H9 (cell line): ENCODE measurements around the gene GPR176. TPM values are rescaled to one million over a fixed set of nuclear protein-coding genes. Genes with fewer than 3 reads are reported as not detected.

Source experiments
- DNase-seq: peaks from one replicate; pipeline ENCODE4 v3.0.0-alpha.2; 2017
- H2AFZ ChIP-seq: one replicate; pipeline ENCODE4 v1.6.1; 2013; ENCODE audit warnings: mild to moderate bottlenecking, low read length, control low read depth, moderate library complexity
- H2AK5ac ChIP-seq: 2 replicates; pipeline ENCODE4 v1.6.1; 2013; ENCODE audit warnings: low read length, control low read depth, mixed read lengths; ENCODE audit not compliant: insufficient read length
- H2BK120ac ChIP-seq: one replicate; pipeline ENCODE4 v1.6.1; 2013; ENCODE audit warnings: low read depth, mild to moderate bottlenecking, low read length, control low read depth, inconsistent platforms; ENCODE audit not compliant: poor library complexity, severe bottlenecking
- H2BK12ac ChIP-seq: 2 replicates; pipeline ENCODE4 v1.6.1; 2013; ENCODE audit warnings: low read length, control low read depth, mixed read lengths, low read depth; ENCODE audit not compliant: insufficient read length
- H2BK15ac ChIP-seq: 2 replicates; pipeline ENCODE4 v1.6.1; 2013; ENCODE audit warnings: low read depth, low read length, control low read depth
- H2BK20ac ChIP-seq: one replicate; pipeline ENCODE4 v1.6.1; 2013; ENCODE audit warnings: low read depth, mild to moderate bottlenecking, low read length, control low read depth, inconsistent platforms; ENCODE audit not compliant: poor library complexity, severe bottlenecking
- H2BK5ac ChIP-seq: 2 replicates; pipeline ENCODE4 v1.6.1; 2013; ENCODE audit warnings: low read length, control low read depth, mixed read lengths; ENCODE audit not compliant: insufficient read length
- H3K14ac ChIP-seq: 2 replicates; pipeline ENCODE4 v1.6.1; 2013; ENCODE audit warnings: low read length, control low read depth; ENCODE audit not compliant: insufficient read depth
- H3K18ac ChIP-seq: 2 replicates; pipeline ENCODE4 v1.6.1; 2013; ENCODE audit warnings: low read depth, mild to moderate bottlenecking, mixed read lengths, low read length, control low read depth; ENCODE audit not compliant: insufficient read length
- H3K23ac ChIP-seq: 2 replicates; pipeline ENCODE4 v1.6.1; 2013; ENCODE audit warnings: low read length, control low read depth, mixed read lengths, low read depth; ENCODE audit not compliant: insufficient read length
- H3K23me2 ChIP-seq: 2 replicates; pipeline ENCODE4 v1.6.1; 2013; ENCODE audit warnings: low read depth, mild to moderate bottlenecking, mixed read lengths, low read length, control low read depth; ENCODE audit not compliant: insufficient read length, poor library complexity, severe bottlenecking
- H3K27ac ChIP-seq: 2 replicates; pipeline ENCODE4 v1.5.1; 2013; ENCODE audit warnings: low read length, control low read depth, mixed read lengths, low read depth; ENCODE audit not compliant: insufficient read length
- H3K27me3 ChIP-seq: 2 replicates; pipeline ENCODE4 v1.6.1; 2013; ENCODE audit warnings: low read length, control low read depth, inconsistent platforms; ENCODE audit not compliant: insufficient read depth
- H3K4ac ChIP-seq: 2 replicates; pipeline ENCODE4 v1.6.1; 2013; ENCODE audit warnings: low read depth, mild to moderate bottlenecking, control low read depth, inconsistent platforms, low read length, moderate library complexity
- H3K4me1 ChIP-seq: 2 replicates; pipeline ENCODE4 v1.6.1; 2013; ENCODE audit warnings: low read length, control low read depth, inconsistent platforms; ENCODE audit not compliant: insufficient read depth
- H3K4me2 ChIP-seq: 2 replicates; pipeline ENCODE4 v1.6.1; 2013; ENCODE audit warnings: low read length, control low read depth, mixed read lengths; ENCODE audit not compliant: insufficient read length, insufficient read depth
- H3K56ac ChIP-seq: 2 replicates; pipeline ENCODE4 v1.6.1; 2013; ENCODE audit warnings: low read depth, mild to moderate bottlenecking, mixed read lengths, low read length, control low read depth; ENCODE audit not compliant: insufficient read length
- H3K79me1 ChIP-seq: 2 replicates; pipeline ENCODE4 v1.6.1; 2013; ENCODE audit warnings: low read depth, mild to moderate bottlenecking, moderate library complexity, low read length, control low read depth, inconsistent platforms; ENCODE audit not compliant: insufficient read depth, poor library complexity, severe bottlenecking
- H3K79me2 ChIP-seq: 2 replicates; pipeline ENCODE4 v1.6.1; 2013; ENCODE audit warnings: low read length, control low read depth, inconsistent platforms; ENCODE audit not compliant: insufficient read depth
- H3K9ac ChIP-seq: 2 replicates; pipeline ENCODE4 v1.6.1; 2013; ENCODE audit warnings: low read length, control low read depth, mixed read lengths; ENCODE audit not compliant: insufficient read length; ENCODE audit errors: extremely low read depth
- H3K9me3 ChIP-seq: one replicate; pipeline ENCODE4 v1.6.1; 2013; ENCODE audit warnings: low read depth, low read length, inconsistent platforms; ENCODE audit not compliant: control insufficient read depth
- H3T11ph ChIP-seq: one replicate; pipeline ENCODE4 v1.6.1; 2013; ENCODE audit warnings: mild to moderate bottlenecking, low read length, control low read depth, inconsistent platforms
- H4K20me1 ChIP-seq: one replicate; pipeline ENCODE4 v1.6.1; 2013; ENCODE audit not compliant: control insufficient read depth, insufficient read length, insufficient read depth
- H4K5ac ChIP-seq: 2 replicates; pipeline ENCODE4 v1.6.1; 2013; ENCODE audit warnings: low read depth, mild to moderate bottlenecking, mixed read lengths, low read length, control low read depth; ENCODE audit not compliant: insufficient read length
- H4K8ac ChIP-seq: replicated peaks from 2 replicates; pipeline ENCODE4 v1.6.1; 2013; ENCODE audit warnings: low read length, control low read depth, mixed read lengths, low read depth; ENCODE audit not compliant: insufficient read length
- H4K91ac ChIP-seq: 2 replicates; pipeline ENCODE4 v1.6.1; 2013; ENCODE audit warnings: low read depth, mild to moderate bottlenecking, moderate library complexity, mixed read lengths, low read length, control low read depth; ENCODE audit not compliant: insufficient read length
- H3K27ac Mint-ChIP-seq, 3 experiments: 2 replicates in 2 of 3; 3 replicates in 1 of 3; pipeline ENCODE4 v1.8.0; 2020 to 2021; ENCODE audit warnings: mixed read lengths in 3 of 3, mild to moderate bottlenecking in 1 of 3, moderate library complexity in 1 of 3
- H3K27me3 Mint-ChIP-seq: 2 replicates; pipeline ENCODE4 v1.8.0; 2021; ENCODE audit warnings: low read depth, mild to moderate bottlenecking, moderate library complexity, mixed read lengths
- H3K36me3 Mint-ChIP-seq, 3 experiments: 2 replicates in 2 of 3; 3 replicates in 1 of 3; pipeline ENCODE4 v1.8.0; 2020 to 2021; ENCODE audit warnings: low read depth in 3 of 3, mixed read lengths in 3 of 3; ENCODE audit not compliant: insufficient read depth in 1 of 3
- H3K4me1 Mint-ChIP-seq, 2 experiments: 2 replicates each; pipeline ENCODE4 v1.8.0; 2020; ENCODE audit warnings: mixed read lengths in 2 of 2
- H3K4me3 Mint-ChIP-seq, 2 experiments: 2 replicates in 1 of 2; 3 replicates in 1 of 2; pipeline ENCODE4 v1.8.0; 2020 to 2021; ENCODE audit warnings: mild to moderate bottlenecking in 2 of 2, mixed read lengths in 2 of 2, moderate library complexity in 1 of 2
- H3K9me3 Mint-ChIP-seq, 2 experiments: 2 replicates in 1 of 2; 3 replicates in 1 of 2; pipeline ENCODE4 v1.8.0; 2020; ENCODE audit warnings: mild to moderate bottlenecking in 2 of 2, mixed read lengths in 2 of 2, moderate library complexity in 1 of 2
- CTCF ChIP-seq: fragments of 200-600 bp; sonication (generic); conservative IDR thresholded peaks from 3 replicates; pipeline ENCODE4 v1.8.0; 2021; ENCODE audit warnings: antibody characterized with exemption, mild to moderate bottlenecking
- WGBS: extraction: QIAGEN DNeasy Blood & Tissue Kit; methylation state at CpG from one replicate; pipeline ENCODE4 v1.1.7; 2013; ENCODE audit warnings: missing lambda C conversion rate, low lambda C conversion rate, mixed read lengths; ENCODE audit not compliant: insufficient read length; ENCODE audit errors: extremely low coverage; 5-methylcytosine and 5-hydroxymethylcytosine counted together
- total RNA-seq: library from RNA; stranded (reverse); gene quantifications from 2 replicates; pipeline ENCODE4 v1.2.1, GENCODE V29; 2021

GPR176 gene
- total RNA-seq, 1 experiment from 2014 or later, result 132 TPM

GRCh38 chr15:39833515-39833981, 86.5 kb downstream of the GPR176 start:
- Mint-ChIP-seq H3K27me3 (no peaks in the 10 kb centered on the region), H3K27ac (no peak overlapping the region), H3K4me3 (no peak overlapping the region), H3K4me1 (peaks cover 41 to 61% of the 10 kb centered on the region in 2 experiments), H3K36me3 (peaks cover under 1 to 6% (median 4%) of the 10 kb centered on the region in 3 experiments; a peak in 4 of 7 replicates), H3K9me3 (no peaks in the 10 kb centered on the region)
- Histone ChIP-seq H3K4ac (no peak overlapping the region), H4K5ac (no peak overlapping the region), H2AK5ac (no peak overlapping the region), H3K4me1 (peaks cover 10% of the 10 kb centered on the region), H3K14ac (no peak overlapping the region), H3T11ph (no peak overlapping the region), H4K8ac (no peak overlapping the region), H3K56ac (no peak overlapping the region), H3K9me3 (no peaks in the 10 kb centered on the region), H3K27ac (no peak overlapping the region), H4K91ac (no peak overlapping the region), H3K9ac (no peak overlapping the region), H2BK120ac (no peak overlapping the region), H2BK15ac (no peak overlapping the region), H2BK5ac (no peak overlapping the region), H3K18ac (no peak overlapping the region), H3K4me2 (no peak overlapping the region), H3K23ac (no peak overlapping the region), H3K79me2 (peaks cover 28% of the 10 kb centered on the region; the same call in 1 of the 2 replicates), H2BK20ac (no peak overlapping the region), H4K20me1 (no peaks in the 10 kb centered on the region), H3K27me3 (no peaks in the 10 kb centered on the region), H2BK12ac (no peak overlapping the region), H3K23me2 (no peaks in the 10 kb centered on the region), H2AFZ (no peak overlapping the region), H3K79me1 (peaks cover 3% of the 10 kb centered on the region)
- WGBS, result no CpG with 5 or more reads among the region's 3 CpGs
- no peak for TF ChIP-seq CTCF
- no peak for DNase-seq
